Gastrocnemius medialis (tissue), 4 donors: ENCODE data around the gene SPATA31E1.

ENCODE experiments used
- POLR2A ChIP-seq, 2 donors: fragments of 450-650 bp; IDR thresholded peaks; one replicate each; pipeline ENCODE4 v1.6.1; 2017; ENCODE audit warnings: antibody characterized with exemption in 2 of 2, mild to moderate bottlenecking in 2 of 2, moderate library complexity in 2 of 2
- TF ChIP-seq, protein P1 (sequence below), 5 experiments: fragments of 450-650 bp in 3 of 5; fragments of 200-600 bp in 2 of 5; sonication (generic) in 2 of 5; IDR thresholded peaks in 4 of 5; conservative IDR thresholded peaks in 1 of 5; 1 replicate in 4 of 5; 2 replicates in 1 of 5; pipeline ENCODE4 v1.5.1; 2016 to 2019; ENCODE audit warnings: antibody characterized with exemption in 5 of 5, mild to moderate bottlenecking in 3 of 5, moderate library complexity in 3 of 5

GRCh38 chr9:87874304-87874623, 8.4 kb upstream of the SPATA31E1 start:
- TF ChIP-seq, protein P1, sequence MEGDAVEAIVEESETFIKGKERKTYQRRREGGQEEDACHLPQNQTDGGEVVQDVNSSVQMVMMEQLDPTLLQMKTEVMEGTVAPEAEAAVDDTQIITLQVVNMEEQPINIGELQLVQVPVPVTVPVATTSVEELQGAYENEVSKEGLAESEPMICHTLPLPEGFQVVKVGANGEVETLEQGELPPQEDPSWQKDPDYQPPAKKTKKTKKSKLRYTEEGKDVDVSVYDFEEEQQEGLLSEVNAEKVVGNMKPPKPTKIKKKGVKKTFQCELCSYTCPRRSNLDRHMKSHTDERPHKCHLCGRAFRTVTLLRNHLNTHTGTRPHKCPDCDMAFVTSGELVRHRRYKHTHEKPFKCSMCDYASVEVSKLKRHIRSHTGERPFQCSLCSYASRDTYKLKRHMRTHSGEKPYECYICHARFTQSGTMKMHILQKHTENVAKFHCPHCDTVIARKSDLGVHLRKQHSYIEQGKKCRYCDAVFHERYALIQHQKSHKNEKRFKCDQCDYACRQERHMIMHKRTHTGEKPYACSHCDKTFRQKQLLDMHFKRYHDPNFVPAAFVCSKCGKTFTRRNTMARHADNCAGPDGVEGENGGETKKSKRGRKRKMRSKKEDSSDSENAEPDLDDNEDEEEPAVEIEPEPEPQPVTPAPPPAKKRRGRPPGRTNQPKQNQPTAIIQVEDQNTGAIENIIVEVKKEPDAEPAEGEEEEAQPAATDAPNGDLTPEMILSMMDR (IDR thresholded peaks at IDR 0.05 in 4 of 5, conservative IDR thresholded peaks at IDR 0.05 in 1 of 5), result no peak
- TF ChIP-seq POLR2A (IDR thresholded peaks at IDR 0.05), result no peak
